Activated CD4-positive, alpha-beta T cell treated with anti-CD3 and anti-CD28 coated beads, Interleukin-2, Interleukin-6, amounts not matched to agents 100 ng/mL and 50 ng/mL, durations not matched to agents 16 hours and 8 hours (primary cell): ENCODE results near the gene ARRB2.
"Not testable (repeated sequence)": the region's sequence is repeated elsewhere in the genome, so short reads cannot be mapped to it uniquely, and the experiment has no call there.

Experiments
- DNase-seq: peaks from one replicate; pipeline ENCODE4 v3.0.0-alpha.2; 2020

ARRB2 gene

GRCh38 chr17:4704574-4704907, 5.9 kb upstream of the ARRB2 start:
- not testable (repeated sequence) for DNase-seq

GRCh38 chr17:4704991-4705390, 5.4 kb upstream of the ARRB2 start:
- DNase-seq: no peak

GRCh38 chr17:4706121-4706520, 4.3 kb upstream of the ARRB2 start:
- no peak for DNase-seq

- DNase-seq: peak; percentile 82
Measured at GRCh38 chr17:4708436-4708835, 2.0 kb upstream of the ARRB2 start.

GRCh38 chr17:4710693-4711634, 532 bp downstream of the ARRB2 start:
- peak; percentile 79 for DNase-seq

- no peak for DNase-seq
Measured at GRCh38 chr17:4711661-4712181, 1.3 kb downstream of the ARRB2 start.

GRCh38 chr17:4712526-4712925, 2.1 kb downstream of the ARRB2 start:
- no peak for DNase-seq

GRCh38 chr17:4714340-4715062, 4.1 kb downstream of the ARRB2 start:
- not testable (repeated sequence) for DNase-seq

GRCh38 chr17:4715063-4715744, 4.8 kb downstream of the ARRB2 start:
- peak; percentile 78 for DNase-seq

- no peak for DNase-seq
Measured at GRCh38 chr17:4716081-4716480, 5.6 kb downstream of the ARRB2 start.

GRCh38 chr17:4717791-4718190, 7.4 kb downstream of the ARRB2 start:
- no peak for DNase-seq

- DNase-seq: no peak
Measured at GRCh38 chr17:4718276-4718675, 7.8 kb downstream of the ARRB2 start.

- DNase-seq: no peak
Measured at GRCh38 chr17:4719146-4719545, 8.7 kb downstream of the ARRB2 start.

GRCh38 chr17:4719684-4720221, 9.3 kb downstream of the ARRB2 start:
- no peak for DNase-seq

GRCh38 chr17:4720787-4721186, 10.4 kb downstream of the ARRB2 start:
- no peak for DNase-seq

GRCh38 chr17:4721203-4722135, 11.0 kb downstream of the ARRB2 start:
- peak; percentile 32 for DNase-seq

- no peak for DNase-seq
Measured at GRCh38 chr17:4722678-4723240, 12.3 kb downstream of the ARRB2 start.

- DNase-seq: no peak
Measured at GRCh38 chr17:4724650-4725049, 14.2 kb downstream of the ARRB2 start.

- DNase-seq: no peak
Measured at GRCh38 chr17:4725646-4726310, 15.3 kb downstream of the ARRB2 start.

- peak; percentile 78 for DNase-seq
Measured at GRCh38 chr17:4728124-4728523, 17.7 kb downstream of the ARRB2 start.

GRCh38 chr17:4733073-4733531, 22.7 kb downstream of the ARRB2 start:
- DNase-seq: peak; percentile 35
